HepG2 (cell line): ENCODE results near the gene SHC1. TPM values are rescaled to one million over a fixed set of nuclear protein-coding genes. Genes with fewer than 3 reads are reported as not detected.

ENCODE experiments used
- AKAP8 ChIP-seq: sonication (generic); formaldehyde crosslinking; IDR thresholded peaks from 2 replicates; pipeline ENCODE4 v1.5.1; 2020; ENCODE audit warnings: mild to moderate bottlenecking, missing genetic modification reagents
- EHMT2 ChIP-seq: fragments of 200-600 bp; sonication (generic); IDR thresholded peaks from 2 replicates; pipeline ENCODE4 v1.7.0; 2017; ENCODE audit warnings: antibody characterized with exemption, low read depth, low read length, borderline replicate concordance
- FOXK1 ChIP-seq: sonication (generic); formaldehyde crosslinking; IDR thresholded peaks from 2 replicates; pipeline ENCODE4 v1.4.0; 2020; ENCODE audit warnings: low read depth, missing genetic modification reagents, borderline replicate concordance
- IKZF4 ChIP-seq: sonication (generic); formaldehyde crosslinking; IDR thresholded peaks from 2 replicates; pipeline ENCODE4 v1.5.1; 2020; ENCODE audit warnings: borderline replicate concordance, mild to moderate bottlenecking, low read depth, missing genetic modification reagents; ENCODE audit errors: not compliant biosample characterization
- IRF2 ChIP-seq: IDR thresholded peaks from 2 replicates; pipeline ENCODE4 v1.6.1; 2018; ENCODE audit warnings: missing genetic modification reagents, missing compliant biosample characterization
- KLF16 ChIP-seq, 2 experiments: sonication (generic) in 1 of 2; formaldehyde crosslinking in 1 of 2; IDR thresholded peaks; 2 replicates each; pipeline versions ENCODE4 v1.6.1 to v1.8.0; 2016 to 2023; ENCODE audit warnings: missing genetic modification reagents in 2 of 2, missing compliant biosample characterization in 1 of 2
- MXI1 ChIP-seq: IDR thresholded peaks from 3 replicates; pipeline ENCODE4 v1.6.1; 2012; ENCODE audit warnings: low read depth, low read length, inconsistent platforms, borderline replicate concordance
- NAIF1 ChIP-seq: sonication (generic); formaldehyde crosslinking; IDR thresholded peaks from 2 replicates; pipeline ENCODE4 v1.5.0; 2020; ENCODE audit warnings: mild to moderate bottlenecking, missing genetic modification reagents, borderline replicate concordance
- SAP130 ChIP-seq: IDR thresholded peaks from 2 replicates; pipeline ENCODE4 v1.6.1; 2016; ENCODE audit warnings: low read depth
- TMF1 ChIP-seq: sonication (generic); formaldehyde crosslinking; IDR thresholded peaks from 2 replicates; pipeline ENCODE4 v1.8.1; 2022; ENCODE audit warnings: low read depth, missing genetic modification reagents
- ZNF10 ChIP-seq: sonication (generic); formaldehyde crosslinking; IDR thresholded peaks from 2 replicates; pipeline ENCODE4 v1.4.0; 2020; ENCODE audit warnings: mild to moderate bottlenecking, low read depth, missing genetic modification reagents, borderline replicate concordance
- ZNF138 ChIP-seq: sonication (generic); formaldehyde crosslinking; IDR thresholded peaks from 2 replicates; pipeline ENCODE4 v1.5.0; 2020; ENCODE audit warnings: mild to moderate bottlenecking, low read depth, missing genetic modification reagents
- ZNF331 ChIP-seq: sonication (generic); formaldehyde crosslinking; IDR thresholded peaks from 2 replicates; pipeline ENCODE4 v1.4.0; 2020; ENCODE audit warnings: missing genetic modification reagents
- ZNF570 ChIP-seq: sonication (generic); formaldehyde crosslinking; IDR thresholded peaks from 2 replicates; pipeline ENCODE4 v1.4.0; 2020; ENCODE audit warnings: mild to moderate bottlenecking, missing genetic modification reagents, borderline replicate concordance
- ZNF878 ChIP-seq: sonication (generic); formaldehyde crosslinking; IDR thresholded peaks from 2 replicates; pipeline ENCODE4 v1.8.1; 2023; ENCODE audit warnings: mild to moderate bottlenecking, missing genetic modification reagents, moderate library complexity
- polyA plus RNA-seq, 8 experiments: library from polyadenylated mRNA; depleted of rRNA in 3 of 8; stranded (reverse) in 7 of 8; unstranded in 1 of 8; fragments of >200 nt; fragmentation: Illumina TruSeq in 4 of 8; extraction: Trizol in 4 of 8; gene quantifications; 2 replicates each; pipeline versions ENCODE4 v1.2.1 to v1.2.3, GENCODE V29; 2011 to 2016; ENCODE audit warnings: low read depth in 4 of 8, missing spikeins in 1 of 8, mixed read lengths in 1 of 8; ENCODE audit not compliant: insufficient read depth in 1 of 8
- total RNA-seq, 5 experiments: library from RNA; depleted of rRNA; stranded (reverse); fragments of >200 nt; fragmentation: Illumina TruSeq; extraction: Trizol; gene quantifications; 2 replicates each; pipeline ENCODE4 v1.2.3, GENCODE V29; 2016; ENCODE audit warnings: low read depth in 1 of 5
- TF ChIP-seq, protein P1 (sequence below): sonication (generic); formaldehyde crosslinking; IDR thresholded peaks from 2 replicates; pipeline ENCODE4 v1.5.1; 2020; ENCODE audit warnings: mild to moderate bottlenecking, missing genetic modification reagents, borderline replicate concordance
- TF ChIP-seq, protein P2 (sequence below): IDR thresholded peaks from 2 replicates; pipeline ENCODE4 v1.6.1; 2016; ENCODE audit warnings: missing biosample characterization, missing genetic modification reagents, low read depth
- TF ChIP-seq, protein P3 (sequence below): sonication (generic); formaldehyde crosslinking; IDR thresholded peaks from 2 replicates; pipeline ENCODE4 v1.4.0; 2020; ENCODE audit warnings: mild to moderate bottlenecking, low read depth, missing genetic modification reagents
- TF ChIP-seq, protein P4 (sequence below): sonication (generic); formaldehyde crosslinking; IDR thresholded peaks from 2 replicates; pipeline ENCODE4 v1.5.0; 2020; ENCODE audit warnings: mild to moderate bottlenecking, missing genetic modification reagents

The SHC1 gene
- total and polyA plus RNA-seq, 2 of the 13 experiments (the other 11 are each of a cell fraction or from before 2014, with no cell fraction given), result 52.0 to 137 TPM

DNA sequence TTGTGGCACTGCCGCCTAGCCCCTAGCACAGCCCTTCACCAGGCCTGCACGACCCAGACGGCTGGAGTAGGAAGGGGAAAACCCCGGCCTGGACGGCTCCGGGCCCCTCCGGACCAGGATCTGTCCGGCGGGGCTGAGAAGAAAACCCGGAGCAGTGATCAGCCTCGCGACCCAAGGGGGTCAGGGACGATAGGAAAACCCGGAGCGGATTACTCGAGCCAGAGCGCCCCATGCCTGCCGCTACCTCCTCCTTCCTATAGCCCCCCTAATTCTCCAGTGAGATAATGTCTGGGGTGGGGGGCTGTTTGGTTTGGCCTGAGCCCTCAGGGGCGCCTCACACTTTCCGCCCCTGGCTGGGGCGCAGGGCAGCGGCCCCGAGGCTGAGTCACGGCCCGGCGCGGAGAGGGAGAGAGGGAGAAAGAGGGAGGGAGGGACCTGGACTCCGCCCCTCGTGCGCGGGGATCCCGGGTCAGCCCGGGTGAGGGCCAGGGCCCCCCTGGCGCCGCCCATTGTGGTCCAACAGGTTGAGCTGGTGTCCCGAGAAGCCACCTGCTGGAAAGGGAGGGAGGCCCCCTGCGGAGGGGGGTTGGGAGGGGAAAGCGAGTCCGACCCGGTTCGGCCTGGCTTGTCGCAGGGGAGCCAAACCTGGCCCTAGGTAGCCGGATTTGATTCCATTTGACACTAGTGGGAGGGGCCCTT is 30.3 kb upstream of the SHC1 start (continued):
- TF ChIP-seq NAIF1 (CRISPR knock-in tag), result no peak
- peak; percentile 92 for TF ChIP-seq SAP130
- peak in 1 of 2 experiments; percentile 69; a peak in 1 of 4 replicates for TF ChIP-seq KLF16 (CRISPR knock-in tag; IDR thresholded peaks at IDR 0.05)
- no peak for TF ChIP-seq EHMT2
- TF ChIP-seq, protein P1, sequence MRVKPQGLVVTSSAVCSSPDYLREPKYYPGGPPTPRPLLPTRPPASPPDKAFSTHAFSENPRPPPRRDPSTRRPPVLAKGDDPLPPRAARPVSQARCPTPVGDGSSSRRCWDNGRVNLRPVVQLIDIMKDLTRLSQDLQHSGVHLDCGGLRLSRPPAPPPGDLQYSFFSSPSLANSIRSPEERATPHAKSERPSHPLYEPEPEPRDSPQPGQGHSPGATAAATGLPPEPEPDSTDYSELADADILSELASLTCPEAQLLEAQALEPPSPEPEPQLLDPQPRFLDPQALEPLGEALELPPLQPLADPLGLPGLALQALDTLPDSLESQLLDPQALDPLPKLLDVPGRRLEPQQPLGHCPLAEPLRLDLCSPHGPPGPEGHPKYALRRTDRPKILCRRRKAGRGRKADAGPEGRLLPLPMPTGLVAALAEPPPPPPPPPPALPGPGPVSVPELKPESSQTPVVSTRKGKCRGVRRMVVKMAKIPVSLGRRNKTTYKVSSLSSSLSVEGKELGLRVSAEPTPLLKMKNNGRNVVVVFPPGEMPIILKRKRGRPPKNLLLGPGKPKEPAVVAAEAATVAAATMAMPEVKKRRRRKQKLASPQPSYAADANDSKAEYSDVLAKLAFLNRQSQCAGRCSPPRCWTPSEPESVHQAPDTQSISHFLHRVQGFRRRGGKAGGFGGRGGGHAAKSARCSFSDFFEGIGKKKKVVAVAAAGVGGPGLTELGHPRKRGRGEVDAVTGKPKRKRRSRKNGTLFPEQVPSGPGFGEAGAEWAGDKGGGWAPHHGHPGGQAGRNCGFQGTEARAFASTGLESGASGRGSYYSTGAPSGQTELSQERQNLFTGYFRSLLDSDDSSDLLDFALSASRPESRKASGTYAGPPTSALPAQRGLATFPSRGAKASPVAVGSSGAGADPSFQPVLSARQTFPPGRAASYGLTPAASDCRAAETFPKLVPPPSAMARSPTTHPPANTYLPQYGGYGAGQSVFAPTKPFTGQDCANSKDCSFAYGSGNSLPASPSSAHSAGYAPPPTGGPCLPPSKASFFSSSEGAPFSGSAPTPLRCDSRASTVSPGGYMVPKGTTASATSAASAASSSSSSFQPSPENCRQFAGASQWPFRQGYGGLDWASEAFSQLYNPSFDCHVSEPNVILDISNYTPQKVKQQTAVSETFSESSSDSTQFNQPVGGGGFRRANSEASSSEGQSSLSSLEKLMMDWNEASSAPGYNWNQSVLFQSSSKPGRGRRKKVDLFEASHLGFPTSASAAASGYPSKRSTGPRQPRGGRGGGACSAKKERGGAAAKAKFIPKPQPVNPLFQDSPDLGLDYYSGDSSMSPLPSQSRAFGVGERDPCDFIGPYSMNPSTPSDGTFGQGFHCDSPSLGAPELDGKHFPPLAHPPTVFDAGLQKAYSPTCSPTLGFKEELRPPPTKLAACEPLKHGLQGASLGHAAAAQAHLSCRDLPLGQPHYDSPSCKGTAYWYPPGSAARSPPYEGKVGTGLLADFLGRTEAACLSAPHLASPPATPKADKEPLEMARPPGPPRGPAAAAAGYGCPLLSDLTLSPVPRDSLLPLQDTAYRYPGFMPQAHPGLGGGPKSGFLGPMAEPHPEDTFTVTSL (CRISPR knock-in tag), result no peak
- TF ChIP-seq, protein P2, sequence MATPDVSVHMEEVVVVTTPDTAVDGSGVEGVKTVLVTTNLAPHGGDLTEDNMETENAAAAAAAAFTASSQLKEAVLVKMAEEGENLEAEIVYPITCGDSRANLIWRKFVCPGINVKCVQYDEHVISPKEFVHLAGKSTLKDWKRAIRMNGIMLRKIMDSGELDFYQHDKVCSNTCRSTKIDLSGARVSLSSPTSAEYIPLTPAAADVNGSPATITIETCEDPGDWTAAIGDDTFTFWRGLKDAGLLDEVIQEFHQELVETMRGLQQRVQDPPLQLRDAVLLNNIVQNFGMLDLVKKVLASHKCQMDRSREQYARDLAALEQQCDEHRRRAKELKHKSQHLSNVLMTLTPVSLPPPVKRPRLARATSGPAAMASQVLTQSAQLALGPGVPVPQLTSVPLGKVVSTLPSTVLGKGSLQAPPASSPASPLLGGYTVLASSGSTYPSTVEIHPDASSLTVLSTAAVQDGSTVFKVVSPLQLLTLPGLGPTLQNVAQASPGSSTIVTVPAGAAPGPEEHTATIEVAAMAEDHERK (CRISPR knock-in tag), result no peak
- peak; percentile 44; the same call in 1 of the 2 replicates for TF ChIP-seq FOXK1 (CRISPR knock-in tag)
- no peak for TF ChIP-seq ZNF138
- peak; percentile 44; the same call in 1 of the 3 replicates for TF ChIP-seq MXI1
- no peak for TF ChIP-seq ZNF10 (CRISPR knock-in tag)
- TF ChIP-seq AKAP8, result no peak
- TF ChIP-seq ZNF570 (CRISPR knock-in tag), result no peak
- TF ChIP-seq TMF1, result peak; percentile 47
- TF ChIP-seq ZNF331 (CRISPR knock-in tag), result no peak; the same call in 1 of the 2 replicates
- TF ChIP-seq ZNF878 (CRISPR knock-in tag), result no peak; the same call in 1 of the 2 replicates
- TF ChIP-seq IRF2, result no peak
- peak; percentile 42 for TF ChIP-seq IKZF4 (CRISPR knock-in tag)
- TF ChIP-seq, protein P3, sequence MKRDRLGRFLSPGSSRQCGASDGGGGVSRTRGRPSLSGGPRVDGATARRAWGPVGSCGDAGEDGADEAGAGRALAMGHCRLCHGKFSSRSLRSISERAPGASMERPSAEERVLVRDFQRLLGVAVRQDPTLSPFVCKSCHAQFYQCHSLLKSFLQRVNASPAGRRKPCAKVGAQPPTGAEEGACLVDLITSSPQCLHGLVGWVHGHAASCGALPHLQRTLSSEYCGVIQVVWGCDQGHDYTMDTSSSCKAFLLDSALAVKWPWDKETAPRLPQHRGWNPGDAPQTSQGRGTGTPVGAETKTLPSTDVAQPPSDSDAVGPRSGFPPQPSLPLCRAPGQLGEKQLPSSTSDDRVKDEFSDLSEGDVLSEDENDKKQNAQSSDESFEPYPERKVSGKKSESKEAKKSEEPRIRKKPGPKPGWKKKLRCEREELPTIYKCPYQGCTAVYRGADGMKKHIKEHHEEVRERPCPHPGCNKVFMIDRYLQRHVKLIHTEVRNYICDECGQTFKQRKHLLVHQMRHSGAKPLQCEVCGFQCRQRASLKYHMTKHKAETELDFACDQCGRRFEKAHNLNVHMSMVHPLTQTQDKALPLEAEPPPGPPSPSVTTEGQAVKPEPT, result peak; percentile 100
- TF ChIP-seq, protein P4, sequence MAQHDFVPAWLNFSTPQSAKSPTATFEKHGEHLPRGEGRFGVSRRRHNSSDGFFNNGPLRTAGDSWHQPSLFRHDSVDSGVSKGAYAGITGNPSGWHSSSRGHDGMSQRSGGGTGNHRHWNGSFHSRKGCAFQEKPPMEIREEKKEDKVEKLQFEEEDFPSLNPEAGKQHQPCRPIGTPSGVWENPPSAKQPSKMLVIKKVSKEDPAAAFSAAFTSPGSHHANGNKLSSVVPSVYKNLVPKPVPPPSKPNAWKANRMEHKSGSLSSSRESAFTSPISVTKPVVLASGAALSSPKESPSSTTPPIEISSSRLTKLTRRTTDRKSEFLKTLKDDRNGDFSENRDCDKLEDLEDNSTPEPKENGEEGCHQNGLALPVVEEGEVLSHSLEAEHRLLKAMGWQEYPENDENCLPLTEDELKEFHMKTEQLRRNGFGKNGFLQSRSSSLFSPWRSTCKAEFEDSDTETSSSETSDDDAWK (CRISPR knock-in tag), result no peak
